HepG2 (cell line): ENCODE results near the gene C1QBP. TPM values are rescaled to one million over a fixed set of nuclear protein-coding genes. Genes with fewer than 3 reads are reported as not detected.

Experiments used
- ATAC-seq: fragments of 200-7000 bp; cut with Tn5 transposase; 3 replicates; pipeline ENCODE4 v1.9.1; 2020; ENCODE audit warnings: mild to moderate bottlenecking, moderate library complexity
- BruUV-seq: library from RNA; stranded (reverse); fragments of 400-500 nt; replicated peaks from 2 replicates; lab custom pipeline; 2021; lab: Mats Ljungman, UMichigan
- CTCF ChIA-PET: fragments of 300-600 bp; formaldehyde crosslinking; extraction: SDS; loops from one replicate; lab custom pipeline; 2021; ENCODE audit warnings: low total read pairs, inconsistent platforms, low intra/inter-chr PET ratio; lab: Yijun Ruan, JAX
- POLR2A ChIA-PET: fragments of 350-600 bp; sonication (Branson Sonifier 250); formaldehyde crosslinking; loops from one replicate; lab custom pipeline; 2020; ENCODE audit warnings: antibody characterized with exemption, inconsistent platforms; lab: Yijun Ruan, JAX
- DNase-seq: peaks from one replicate; pipeline ENCODE4 v3.0.0-alpha.2; 2015; ENCODE audit warnings: low spot score
- FAIRE-seq: peaks from 3 replicates; lab custom pipeline; 2011; peaks lifted over from hg19 to GRCh38; lab: Jason Lieb, UNC
- H2AFZ ChIP-seq: one replicate; pipeline ENCODE4 v1.6.1; 2011; ENCODE audit warnings: low read length, inconsistent platforms
- H3K27ac ChIP-seq: fragments of 300-600 bp; 3 replicates; pipeline ENCODE4 v1.8.0; 2011; ENCODE audit warnings: mixed run types, mild to moderate bottlenecking, mixed read lengths, low read length, inconsistent platforms; ENCODE audit not compliant: insufficient read depth; ENCODE audit errors: extremely low read length
- H3K27me3 ChIP-seq, 2 experiments: fragments of 200-600 bp in 1 of 2; 2 replicates in 1 of 2; 3 replicates in 1 of 2; pipeline versions ENCODE4 v1.6.0 to v1.8.0; 2011; ENCODE audit warnings: low read length in 2 of 2, mild to moderate bottlenecking in 2 of 2, moderate library complexity in 2 of 2, inconsistent platforms in 1 of 2; ENCODE audit not compliant: insufficient read depth in 2 of 2, control insufficient read depth in 1 of 2
- H3K36me3 ChIP-seq, 2 experiments: fragments of 200-600 bp in 1 of 2; replicated peaks in 1 of 2; 2 replicates in 1 of 2; 3 replicates in 1 of 2; pipeline versions ENCODE4 v1.5.1 to v1.8.0; 2011; ENCODE audit warnings: low read length in 2 of 2, inconsistent platforms in 1 of 2; ENCODE audit not compliant: insufficient read depth in 2 of 2, control insufficient read depth in 1 of 2
- H3K4me1 ChIP-seq: 2 replicates; pipeline ENCODE4 v1.5.1; 2012; ENCODE audit warnings: low read length, inconsistent platforms; ENCODE audit not compliant: insufficient read depth
- H3K4me2 ChIP-seq: 2 replicates; pipeline ENCODE4 v1.6.0; 2011; ENCODE audit warnings: low read depth, low read length, inconsistent platforms
- H3K4me3 ChIP-seq, 3 experiments: fragments of 200-600 bp in 1 of 3; sonication (generic), shearing (Covaris generic) in 1 of 3; replicated peaks in 1 of 3; 2 replicates each; pipeline ENCODE4 v1.5.1; 2011 to 2016; ENCODE audit warnings: low read length in 3 of 3, inconsistent platforms in 2 of 3, low read depth in 2 of 3, mild to moderate bottlenecking in 2 of 3, control low read depth in 1 of 3, mixed read lengths in 1 of 3; ENCODE audit not compliant: insufficient read depth in 1 of 3
- H3K79me2 ChIP-seq: one replicate; pipeline ENCODE4 v1.6.1; 2011; ENCODE audit warnings: low read length, inconsistent platforms; ENCODE audit not compliant: insufficient read depth
- H3K9ac ChIP-seq: 2 replicates; pipeline ENCODE4 v1.6.0; 2011; ENCODE audit warnings: mild to moderate bottlenecking, low read depth, low read length, inconsistent platforms; ENCODE audit not compliant: insufficient read depth
- H3K9me3 ChIP-seq: 2 replicates; pipeline ENCODE4 v1.5.1; 2012; ENCODE audit warnings: mild to moderate bottlenecking, low read length
- H4K20me1 ChIP-seq: 2 replicates; pipeline ENCODE4 v1.6.0; 2011; ENCODE audit warnings: inconsistent platforms, mild to moderate bottlenecking, low read length, moderate library complexity; ENCODE audit not compliant: insufficient read depth
- DDIT3 ChIP-seq: sonication (generic); formaldehyde crosslinking; IDR thresholded peaks from 2 replicates; pipeline ENCODE4 v1.4.0; 2020; ENCODE audit warnings: mild to moderate bottlenecking, missing genetic modification reagents
- EEA1 ChIP-seq: sonication (generic); formaldehyde crosslinking; IDR thresholded peaks from 2 replicates; pipeline ENCODE4 v1.5.1; 2020; ENCODE audit warnings: mild to moderate bottlenecking, missing genetic modification reagents, borderline replicate concordance
- HMG20A ChIP-seq: IDR thresholded peaks from 2 replicates; pipeline ENCODE4 v1.6.1; 2016; ENCODE audit warnings: borderline replicate concordance
- KDM3A ChIP-seq: IDR thresholded peaks from 2 replicates; pipeline ENCODE4 v1.6.1; 2018; ENCODE audit warnings: low read depth, missing compliant biosample characterization
- POLR2G ChIP-seq: fragments of 200-400 bp; formaldehyde crosslinking; IDR thresholded peaks from 2 replicates; pipeline ENCODE4 v1.6.1; 2018; ENCODE audit warnings: mild to moderate bottlenecking, low read depth, low read length, moderate library complexity
- RFXANK ChIP-seq: IDR thresholded peaks from 2 replicates; pipeline ENCODE4 v1.6.1; 2016
- SP1 ChIP-seq, 2 experiments: fragments of 450-650 bp in 1 of 2; sonication (generic) in 1 of 2; formaldehyde crosslinking in 1 of 2; IDR thresholded peaks; 2 replicates each; pipeline versions ENCODE4 v1.4.0 to v1.6.1; 2016 to 2020; ENCODE audit warnings: missing genetic modification reagents in 1 of 2
- TEAD3 ChIP-seq: optimal IDR thresholded peaks from 2 replicates; pipeline ENCODE3; 2016; ENCODE audit warnings: borderline replicate concordance
- THRA ChIP-seq: sonication (generic); formaldehyde crosslinking; IDR thresholded peaks from 2 replicates; pipeline ENCODE4 v1.4.0; 2020; ENCODE audit warnings: missing genetic modification reagents, borderline replicate concordance
- ZBTB44 ChIP-seq: sonication (generic); formaldehyde crosslinking; IDR thresholded peaks from 2 replicates; pipeline ENCODE4 v1.4.0; 2020; ENCODE audit warnings: missing genetic modification reagents
- ZNF629 ChIP-seq: sonication (generic); formaldehyde crosslinking; conservative IDR thresholded peaks from 2 replicates; pipeline ENCODE4 v1.5.0; 2020; ENCODE audit warnings: missing genetic modification reagents
- ZXDC ChIP-seq: sonication (generic); formaldehyde crosslinking; IDR thresholded peaks from 2 replicates; pipeline ENCODE4 v1.5.0; 2020; ENCODE audit warnings: mild to moderate bottlenecking, missing genetic modification reagents
- WGBS: methylation state at CpG from one replicate; pipeline ENCODE4 v1.1.6; 2017; ENCODE audit warnings: low lambda C conversion rate; 5-methylcytosine and 5-hydroxymethylcytosine counted together
- in situ Hi-C: cut with HindIII; loops from 2 replicates; pipeline ENCODE4 v1.10.0; 2017; ENCODE audit warnings: low pct_unique_long_range_greater_than_20kb; ENCODE audit not compliant: extremely low pct_ligation_motif_present
- intact Hi-C: fragments of 100-400 bp; cut with micrococcal nuclease; formaldehyde crosslinking; loops from one replicate; pipeline ENCODE4 v1.10.0; 2022; ENCODE audit not compliant: unreplicated experiment
- polyA plus RNA-seq, 8 experiments: library from polyadenylated mRNA; depleted of rRNA in 3 of 8; stranded (reverse) in 7 of 8; unstranded in 1 of 8; fragments of >200 nt; fragmentation: Illumina TruSeq in 4 of 8; extraction: Trizol in 4 of 8; gene quantifications; 2 replicates each; pipeline versions ENCODE4 v1.2.1 to v1.2.3, GENCODE V29; 2011 to 2016; ENCODE audit warnings: low read depth in 4 of 8, missing spikeins in 1 of 8, mixed read lengths in 1 of 8; ENCODE audit not compliant: insufficient read depth in 1 of 8
- total RNA-seq, 5 experiments: library from RNA; depleted of rRNA; stranded (reverse); fragments of >200 nt; fragmentation: Illumina TruSeq; extraction: Trizol; gene quantifications; 2 replicates each; pipeline ENCODE4 v1.2.3, GENCODE V29; 2016; ENCODE audit warnings: low read depth in 1 of 5
- TF ChIP-seq, protein P1 (sequence below): sonication (generic); formaldehyde crosslinking; conservative IDR thresholded peaks from 2 replicates; pipeline ENCODE4 v1.8.1; 2023; ENCODE audit warnings: missing genetic modification reagents
- TF ChIP-seq, protein P2 (sequence below): sonication (generic); formaldehyde crosslinking; IDR thresholded peaks from 2 replicates; pipeline ENCODE4 v1.9.0; 2021; ENCODE audit warnings: missing genetic modification reagents, borderline replicate concordance

The C1QBP gene
- total and polyA plus RNA-seq, 2 of the 13 experiments (the other 11 are each of a cell fraction or from before 2014, with no cell fraction given): 219 to 680 TPM

- Histone ChIP-seq H2AFZ (no peak overlapping the region), H3K27ac (no peak overlapping the region), H3K4me1 (peaks cover 6% of the 10 kb centered on the region), H3K4me2 (no peak overlapping the region), H3K36me3 (peaks cover 31 to 58% of the 10 kb centered on the region in 2 experiments; a peak in 4 of 5 replicates), H4K20me1 (no peaks in the 10 kb centered on the region), H3K4me3 (no peak overlapping the region), H3K27me3 (no peaks in the 10 kb centered on the region), H3K79me2 (no peaks in the 10 kb centered on the region), H3K9ac (no peak overlapping the region), H3K9me3 (no peaks in the 10 kb centered on the region)
- POLR2A ChIA-PET: no interaction called here
- DNase-seq: no peak
- ATAC-seq: no peak
- WGBS: 98% methylated on average over 22 of the region's 22 CpGs
- intact Hi-C loops: no loop called here
- no peak for FAIRE-seq
- CTCF ChIA-PET: no interaction called here
- no TSS peak for BruUV-seq
- in situ Hi-C loops: no loop called here
- TF ChIP-seq RFXANK (CRISPR knock-in tag): no peak
- TF ChIP-seq SP1 (IDR thresholded peaks at IDR 0.05): no peak
- no peak for TF ChIP-seq SP1 (CRISPR knock-in tag; IDR thresholded peaks at IDR 0.05)
- TF ChIP-seq, protein P1, sequence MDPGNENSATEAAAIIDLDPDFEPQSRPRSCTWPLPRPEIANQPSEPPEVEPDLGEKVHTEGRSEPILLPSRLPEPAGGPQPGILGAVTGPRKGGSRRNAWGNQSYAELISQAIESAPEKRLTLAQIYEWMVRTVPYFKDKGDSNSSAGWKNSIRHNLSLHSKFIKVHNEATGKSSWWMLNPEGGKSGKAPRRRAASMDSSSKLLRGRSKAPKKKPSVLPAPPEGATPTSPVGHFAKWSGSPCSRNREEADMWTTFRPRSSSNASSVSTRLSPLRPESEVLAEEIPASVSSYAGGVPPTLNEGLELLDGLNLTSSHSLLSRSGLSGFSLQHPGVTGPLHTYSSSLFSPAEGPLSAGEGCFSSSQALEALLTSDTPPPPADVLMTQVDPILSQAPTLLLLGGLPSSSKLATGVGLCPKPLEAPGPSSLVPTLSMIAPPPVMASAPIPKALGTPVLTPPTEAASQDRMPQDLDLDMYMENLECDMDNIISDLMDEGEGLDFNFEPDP: no peak
- no peak for TF ChIP-seq THRA (CRISPR knock-in tag)
- no peak for TF ChIP-seq HMG20A (CRISPR knock-in tag)
- no peak for TF ChIP-seq KDM3A
- no peak for TF ChIP-seq TEAD3 (CRISPR knock-in tag)
- no peak for TF ChIP-seq DDIT3 (CRISPR knock-in tag)
- no peak for TF ChIP-seq POLR2G
- TF ChIP-seq, protein P2, sequence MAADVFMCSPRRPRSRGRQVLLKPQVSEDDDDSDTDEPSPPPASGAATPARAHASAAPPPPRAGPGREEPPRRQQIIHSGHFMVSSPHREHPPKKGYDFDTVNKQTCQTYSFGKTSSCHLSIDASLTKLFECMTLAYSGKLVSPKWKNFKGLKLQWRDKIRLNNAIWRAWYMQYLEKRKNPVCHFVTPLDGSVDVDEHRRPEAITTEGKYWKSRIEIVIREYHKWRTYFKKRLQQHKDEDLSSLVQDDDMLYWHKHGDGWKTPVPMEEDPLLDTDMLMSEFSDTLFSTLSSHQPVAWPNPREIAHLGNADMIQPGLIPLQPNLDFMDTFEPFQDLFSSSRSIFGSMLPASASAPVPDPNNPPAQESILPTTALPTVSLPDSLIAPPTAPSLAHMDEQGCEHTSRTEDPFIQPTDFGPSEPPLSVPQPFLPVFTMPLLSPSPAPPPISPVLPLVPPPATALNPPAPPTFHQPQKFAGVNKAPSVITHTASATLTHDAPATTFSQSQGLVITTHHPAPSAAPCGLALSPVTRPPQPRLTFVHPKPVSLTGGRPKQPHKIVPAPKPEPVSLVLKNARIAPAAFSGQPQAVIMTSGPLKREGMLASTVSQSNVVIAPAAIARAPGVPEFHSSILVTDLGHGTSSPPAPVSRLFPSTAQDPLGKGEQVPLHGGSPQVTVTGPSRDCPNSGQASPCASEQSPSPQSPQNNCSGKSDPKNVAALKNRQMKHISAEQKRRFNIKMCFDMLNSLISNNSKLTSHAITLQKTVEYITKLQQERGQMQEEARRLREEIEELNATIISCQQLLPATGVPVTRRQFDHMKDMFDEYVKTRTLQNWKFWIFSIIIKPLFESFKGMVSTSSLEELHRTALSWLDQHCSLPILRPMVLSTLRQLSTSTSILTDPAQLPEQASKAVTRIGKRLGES (CRISPR knock-in tag): no peak
- TF ChIP-seq ZNF629: no peak
- TF ChIP-seq ZBTB44 (CRISPR knock-in tag): no peak
- TF ChIP-seq ZXDC (CRISPR knock-in tag): no peak
- TF ChIP-seq EEA1 (CRISPR knock-in tag): no peak
These were observed 5.3 kb upstream of the C1QBP start for GRCh38 chr17:5444209-5444608.
